Adrenal gland (tissue), 12 donors: ENCODE measurements around the gene EVPL. TPM values are rescaled to one million over a fixed set of nuclear protein-coding genes. Genes with fewer than 3 reads are reported as not detected.

ENCODE experiments used
- DNase-seq, 7 donors: peaks; one replicate each; pipeline ENCODE4 v3.0.0-alpha.2; 2019 to 2020
- H3K27ac ChIP-seq, 5 donors: fragments of 200-600 bp; sonication (generic) in 4 of 5; 1 replicate in 3 of 5; 2 replicates in 2 of 5; pipeline versions ENCODE4 v1.5.1 to v1.8.0; 2016 to 2020; ENCODE audit warnings: mild to moderate bottlenecking in 1 of 5
- H3K27me3 ChIP-seq: fragments of 200-600 bp; 2 replicates; pipeline ENCODE4 v1.8.0; 2021
- H3K36me3 ChIP-seq, 2 donors: fragments of 200-600 bp; replicated peaks in 1 of 2; 1 replicate in 1 of 2; 2 replicates in 1 of 2; pipeline versions ENCODE4 v1.5.1 to v1.8.0; 2018 to 2022
- H3K4me1 ChIP-seq, 2 donors: fragments of 200-600 bp; replicated peaks in 1 of 2; 1 replicate in 1 of 2; 2 replicates in 1 of 2; pipeline versions ENCODE4 v1.5.1 to v1.8.0; 2018 to 2021
- H3K4me3 ChIP-seq, 4 donors: fragments of 200-600 bp; sonication (generic) in 3 of 4; one replicate each; pipeline ENCODE4 v1.5.1; 2016 to 2018
- H3K9me3 ChIP-seq, 3 donors: fragments of 200-600 bp; sonication (generic) in 1 of 3; replicated peaks in 1 of 3; 1 replicate in 2 of 3; 2 replicates in 1 of 3; pipeline versions ENCODE4 v1.5.1 to v1.8.0; 2016 to 2021
- CTCF ChIP-seq, 6 experiments: fragments of 450-650 bp in 4 of 6; fragments of 200-600 bp in 2 of 6; sonication (generic) in 1 of 6; IDR thresholded peaks; 1 replicate in 5 of 6; 2 replicates in 1 of 6; pipeline versions ENCODE4 v1.5.1 to v1.8.0; 2016 to 2021; ENCODE audit warnings: antibody characterized with exemption in 6 of 6, mild to moderate bottlenecking in 2 of 6, moderate library complexity in 1 of 6
- POLR2A ChIP-seq, 2 donors: fragments of 450-650 bp; IDR thresholded peaks; one replicate each; pipeline ENCODE4 v1.6.1; 2017; ENCODE audit warnings: antibody characterized with exemption in 2 of 2, mild to moderate bottlenecking in 2 of 2, moderate library complexity in 1 of 2
- WGBS, 4 donors: extraction: QIAGEN DNeasy Blood & Tissue Kit in 2 of 4; methylation state at CpG; one replicate each; pipeline versions ENCODE4 v1.1.5 to v1.1.7; 2013 to 2017; 5-methylcytosine and 5-hydroxymethylcytosine counted together
- intact Hi-C, 2 donors: fragments of 100-400 bp; cut with DNase I; formaldehyde crosslinking; loops; one replicate each; pipeline versions ENCODE4 v1.14.1 to v1.15.0; 2022 to 2023
- polyA plus RNA-seq, 3 donors: library from polyadenylated mRNA; stranded (reverse); fragments of 200-250 nt in 2 of 3; fragments of 350-450 nt in 1 of 3; fragmentation: Illumina TruSeq in 1 of 3; extraction: RNeasy Lipid Tissue Mini Kit (QIAGEN cat#74804) in 1 of 3; gene quantifications; one replicate each; pipeline ENCODE4 v1.2.3, GENCODE V29; 2013 to 2014
- total RNA-seq, 9 donors: library from RNA; depleted of rRNA in 4 of 9; stranded (reverse); fragments of >200 nt in 4 of 9; fragments of 120-200 nt in 1 of 9; fragmentation: NEBNext Ultra II Directional in 1 of 9; extraction: Animal tissue kit (Norgen Biotek cat#: 25700) in 1 of 9; gene quantifications; one replicate each; pipeline versions ENCODE4 v1.1.0 to v1.2.4, GENCODE V29; 2013 to 2023
- donor health status: healthy with polysubstance abuse.
- donor health status: Bipolar disorder and iron deficiency.
- donor health status: DM: yes; HTN: yes; CAD: no.
- donor health status: DM: no; HTN: no; CAD: no.
- donor health status: DM: no; HTN: no; CAD: no.
- donor health status: DM: yes; HTN: yes; CAD: no.

EVPL gene
- total and polyA plus RNA-seq, 12 donors: under 0.01 to 1.8 (median 0.27) TPM; not detected in 2

GRCh38 chr17:76009447-76009846 lies 17.7 kb downstream of the EVPL start:
- H3K36me3 ChIP-seq: no peaks in the 10 kb centered on the region
- no peaks in the 10 kb centered on the region for H3K9me3 ChIP-seq
- no peaks in the 10 kb centered on the region for H3K27me3 ChIP-seq
- intact Hi-C loops: no loop called here
- TF ChIP-seq CTCF (IDR thresholded peaks at IDR 0.05): no peak
- no peak for TF ChIP-seq POLR2A (IDR thresholded peaks at IDR 0.05)
- DNase-seq: no peak
- WGBS, 4 donors: 90 to 92% (median 90%) methylated on average over 16 to 20 of the region's 20 CpGs
- H3K4me3 ChIP-seq: no peak overlapping the region
- H3K27ac ChIP-seq: no peak overlapping the region
- peaks cover 5 to 11% of the 10 kb centered on the region in 2 donors for H3K4me1 ChIP-seq

- Histone ChIP-seq H3K9me3 (no peaks in the 10 kb centered on the region), H3K27me3 (no peaks in the 10 kb centered on the region), H3K27ac (no peak overlapping the region), H3K36me3 (no peaks in the 10 kb centered on the region), H3K4me3 (no peak overlapping the region), H3K4me1 (peaks cover 3 to 11% of the 10 kb centered on the region in 2 donors)
- DNase-seq: no peak
- TF ChIP-seq CTCF (IDR thresholded peaks at IDR 0.05): no peak
- no peak for TF ChIP-seq POLR2A (IDR thresholded peaks at IDR 0.05)
- 93 to 94% (median 94%) methylated on average over 52 to 56 of the region's 56 CpGs for WGBS, 4 donors
- intact Hi-C loops: no loop called here
Observed at GRCh38 chr17:76008630-76009425, 18.3 kb downstream of the EVPL start.

GRCh38 chr17:76008208-76008607 lies 18.9 kb downstream of the EVPL start:
- TF ChIP-seq CTCF (IDR thresholded peaks at IDR 0.05) (no peak), POLR2A (IDR thresholded peaks at IDR 0.05) (no peak)
- Histone ChIP-seq H3K27ac (no peak overlapping the region), H3K36me3 (no peaks in the 10 kb centered on the region), H3K27me3 (no peaks in the 10 kb centered on the region), H3K4me1 (peaks cover 3 to 11% of the 10 kb centered on the region in 2 donors), H3K9me3 (no peaks in the 10 kb centered on the region), H3K4me3 (no peak overlapping the region)
- 92 to 97% (median 95%) methylated on average over 26 to 36 of the region's 36 CpGs for WGBS, 4 donors
- no peak for DNase-seq
- intact Hi-C loops: no loop called here

- intact Hi-C loops: no loop called here
- Histone ChIP-seq H3K4me3 (no peak overlapping the region), H3K27ac (no peak overlapping the region), H3K4me1 (peaks cover 3 to 11% of the 10 kb centered on the region in 2 donors), H3K9me3 (no peaks in the 10 kb centered on the region), H3K36me3 (no peaks in the 10 kb centered on the region), H3K27me3 (no peaks in the 10 kb centered on the region)
- WGBS, 4 donors: 86 to 94% (median 89%) methylated on average over 10 to 16 of the region's 16 CpGs
- TF ChIP-seq CTCF (IDR thresholded peaks at IDR 0.05): no peak
- DNase-seq: no peak
Observed at GRCh38 chr17:76007850-76008165, 19.3 kb downstream of the EVPL start.
